Coronary artery (tissue), 2 donors: ENCODE measurements around the gene FAM210B.
"Not testable (repeated sequence)": the region's sequence is repeated elsewhere in the genome, so short reads cannot be mapped to it uniquely, and the experiment has no call there.

Experiments
- DNase-seq: peaks from one replicate; pipeline ENCODE4 v3.0.0-alpha.2; 2017; ENCODE audit warnings: low spot score
- H3K27ac ChIP-seq, 2 donors: fragments of 200-600 bp; sonication (generic); one replicate each; pipeline ENCODE4 v1.5.1; 2016 to 2019
- H3K4me3 ChIP-seq: fragments of 200-600 bp; sonication (generic); 2 replicates; pipeline ENCODE4 v1.5.1; 2016; ENCODE audit warnings: mild to moderate bottlenecking, moderate library complexity
- CTCF ChIP-seq: fragments of 200-600 bp; sonication (generic); IDR thresholded peaks from one replicate; pipeline ENCODE4 v1.5.1; 2019; ENCODE audit warnings: antibody characterized with exemption

FAM210B gene

DNA sequence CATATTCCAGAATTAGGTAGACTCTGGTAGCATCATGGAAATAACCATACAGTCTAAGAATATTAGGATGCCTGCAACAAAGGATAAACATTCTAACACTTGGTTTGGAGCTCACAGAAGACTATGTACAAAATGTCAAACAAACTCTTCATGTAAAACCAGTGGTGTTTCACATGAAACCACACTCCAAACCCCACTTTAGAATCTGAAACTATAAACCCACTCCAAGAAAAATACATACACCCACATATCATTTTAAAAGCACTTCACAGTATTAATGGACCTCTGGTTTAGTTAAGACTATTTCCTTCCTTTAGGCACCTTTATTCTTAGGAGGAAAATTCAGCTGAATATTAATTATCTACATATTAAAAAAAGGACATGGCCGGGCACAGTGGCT lies 22.7 kb downstream of the FAM210B start:
- no peak overlapping the region for H3K4me3 ChIP-seq
- TF ChIP-seq CTCF, result no peak
- H3K27ac ChIP-seq, result no peak overlapping the region
- DNase-seq, result no peak

DNA sequence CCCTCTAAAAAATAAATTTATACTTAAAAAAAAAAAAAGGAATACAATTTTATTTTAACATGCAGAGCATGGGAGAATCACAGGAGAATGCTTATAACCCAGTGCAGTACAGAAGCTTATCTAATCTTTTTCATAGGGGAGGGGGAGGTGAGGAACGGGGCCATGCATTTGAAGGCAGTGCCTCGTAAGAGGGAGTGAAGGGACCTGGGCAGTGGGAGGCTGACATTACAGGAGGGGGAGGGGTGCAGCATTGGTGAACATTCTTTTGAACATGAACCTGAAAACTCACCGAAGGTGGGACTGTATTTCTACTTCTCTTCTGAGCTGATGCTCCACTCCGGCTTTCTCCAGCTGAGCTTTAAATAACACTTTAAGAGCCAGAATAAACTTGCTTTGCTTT lies 23.9 kb downstream of the FAM210B start:
- no peak for DNase-seq
- H3K4me3 ChIP-seq, result no peak overlapping the region
- no peak overlapping the region for H3K27ac ChIP-seq
- TF ChIP-seq CTCF, result no peak

DNA sequence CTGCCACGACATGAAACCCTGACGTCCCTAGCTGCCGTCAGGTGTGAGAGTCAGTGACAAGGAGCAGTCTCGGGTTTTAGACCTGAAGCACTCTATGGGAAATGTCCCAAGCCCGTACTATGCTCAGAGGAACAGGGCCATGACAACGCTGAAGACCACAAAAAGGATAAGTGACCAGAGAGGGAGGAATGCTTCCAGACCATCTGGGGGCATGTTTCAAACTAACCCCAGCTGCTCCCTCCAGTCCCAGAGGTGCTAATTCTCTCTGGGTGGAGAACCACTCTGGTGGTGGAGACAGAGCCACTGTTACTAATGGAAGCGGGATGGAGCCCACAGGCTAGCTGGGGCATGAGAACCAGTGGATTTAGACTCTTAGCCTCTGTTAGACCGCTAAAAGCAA lies 24.6 kb downstream of the FAM210B start:
- TF ChIP-seq CTCF, result no peak
- Histone ChIP-seq H3K4me3 (no peak overlapping the region), H3K27ac (no peak overlapping the region)
- DNase-seq, result no peak

GRCh38 chr20:56385130-56385529 lies 26.4 kb downstream of the FAM210B start:
- Histone ChIP-seq H3K27ac (no peak overlapping the region), H3K4me3 (no peak overlapping the region)
- DNase-seq, result no peak
- TF ChIP-seq CTCF, result no peak

GRCh38 chr20:56386219-56386618 lies 27.4 kb downstream of the FAM210B start:
- Histone ChIP-seq H3K27ac (no peak overlapping the region), H3K4me3 (no peak overlapping the region)
- DNase-seq, result no peak
- TF ChIP-seq CTCF, result no peak

- Histone ChIP-seq H3K4me3 (no peak overlapping the region), H3K27ac (no peak overlapping the region)
- TF ChIP-seq CTCF, result no peak
- DNase-seq, result no peak
Measured at GRCh38 chr20:56388882-56389281, 30.1 kb downstream of the FAM210B start.

GRCh38 chr20:56389807-56390206 lies 31.0 kb downstream of the FAM210B start:
- no peak overlapping the region for H3K27ac ChIP-seq
- H3K4me3 ChIP-seq, result no peak overlapping the region
- no peak for TF ChIP-seq CTCF
- DNase-seq, result no peak

GRCh38 chr20:56390396-56390795 lies 31.6 kb downstream of the FAM210B start:
- DNase-seq, H3K4me3 ChIP-seq, H3K27ac ChIP-seq: not testable (repeated sequence)
